GM10248 (cell line): ENCODE measurements around the gene MAP3K1.

ENCODE experiments used
- CTCF ChIA-PET: fragments of 300-600 bp; sonication (Branson Sonifier 250); formaldehyde crosslinking; extraction: SDS; loops from one replicate; lab custom pipeline; 2021; ENCODE audit warnings: antibody characterized with exemption; lab: Yijun Ruan, JAX
- POLR2A ChIA-PET: fragments of 350-650 bp; sonication (Branson Sonifier 250); formaldehyde crosslinking; extraction: SDS; loops from one replicate; lab custom pipeline; 2020; ENCODE audit warnings: antibody characterized with exemption; lab: Yijun Ruan, JAX
- DNase-seq: peaks from one replicate; pipeline ENCODE4 v3.0.0; 2012; ENCODE audit errors: extremely low spot score
- CTCF ChIP-seq: IDR thresholded peaks from 2 replicates; pipeline ENCODE4 v1.5.1; 2012; ENCODE audit warnings: mild to moderate bottlenecking, low read depth; ENCODE audit errors: extremely low read depth, missing control alignments, control extremely low read depth

Gene MAP3K1

GRCh38 chr5:56922922-56923321 is 107.6 kb downstream of the MAP3K1 start:
- POLR2A ChIA-PET = interaction anchor here (1.7 kb wide), 1 partner anchor 13 kb away, joined by 4 read pairs; no protein-coding TSS in a partner anchor
- CTCF ChIA-PET = interaction anchor here (1.1 to 1.3 kb wide), 2 partner anchors 28 to 84 kb away, joined by 3 read pairs; no protein-coding TSS in a partner anchor

GRCh38 chr5:56934325-56934724 is 119.0 kb downstream of the MAP3K1 start:
- no peak for TF ChIP-seq CTCF
- ChIA-PET POLR2A (no interaction called here), CTCF (interaction anchor here (1.4 to 1.5 kb wide), 2 partner anchors 16 kb away, joined by 3 to 4 read pairs; no protein-coding TSS in a partner anchor)
- DNase-seq = no peak

More at GRCh38 chr5:56922922-56923321, 107.6 kb downstream of the MAP3K1 start:
- no peak for DNase-seq
- no peak for TF ChIP-seq CTCF

- ChIA-PET CTCF (interaction anchor here (1.2 kb wide), 1 partner anchor 12 kb away, joined by 3 read pairs; no protein-coding TSS in a partner anchor), POLR2A (no interaction called here)
- no peak for TF ChIP-seq CTCF
- DNase-seq = no peak
Observed at GRCh38 chr5:56938858-56939257, 123.5 kb downstream of the MAP3K1 start.

- no peak for DNase-seq
- CTCF ChIA-PET = no interaction called here
- TF ChIP-seq CTCF = no peak
- POLR2A ChIA-PET = no interaction called here
Observed at GRCh38 chr5:56941981-56942380, 126.6 kb downstream of the MAP3K1 start.
